Type B pancreatic cell (in vitro differentiated cells): ENCODE results near the gene WDR19. TPM values are rescaled to one million over a fixed set of nuclear protein-coding genes. Genes with fewer than 3 reads are reported as not detected.
"Not testable (repeated sequence)": the region's sequence is repeated elsewhere in the genome, so short reads cannot be mapped to it uniquely, and the experiment has no call there.

ENCODE experiments used
- DNase-seq: peaks from one replicate; pipeline ENCODE4 v3.0.0; 2021; ENCODE audit warnings: mixed read lengths; ENCODE audit not compliant: unreplicated experiment; ENCODE audit errors: extremely low spot score
- H3K27ac Mint-ChIP-seq: 2 replicates; pipeline ENCODE4 v1.8.0; 2021; ENCODE audit warnings: mild to moderate bottlenecking, mixed read lengths
- H3K27me3 Mint-ChIP-seq: 2 replicates; pipeline ENCODE4 v1.8.0; 2021; ENCODE audit warnings: mixed read lengths
- H3K36me3 Mint-ChIP-seq: 2 replicates; pipeline ENCODE4 v1.8.0; 2021; ENCODE audit warnings: mixed read lengths
- H3K4me1 Mint-ChIP-seq: one replicate; pipeline ENCODE4 v1.8.0; 2021; ENCODE audit warnings: mixed read lengths; ENCODE audit not compliant: unreplicated experiment
- H3K4me3 Mint-ChIP-seq: 2 replicates; pipeline ENCODE4 v1.8.0; 2021; ENCODE audit warnings: mild to moderate bottlenecking, mixed read lengths
- H3K9me3 Mint-ChIP-seq: 2 replicates; pipeline ENCODE4 v1.8.0; 2021; ENCODE audit warnings: mixed read lengths
- CTCF ChIP-seq: fragments of 200-600 bp; sonication (generic); conservative IDR thresholded peaks from 2 replicates; pipeline ENCODE4 v1.5.0; 2021; ENCODE audit warnings: antibody characterized with exemption, mild to moderate bottlenecking
- total RNA-seq: library from RNA; stranded (reverse); gene quantifications from 2 replicates; pipeline ENCODE4 v1.2.1, GENCODE V29; 2021; ENCODE audit warnings: low replicate concordance

The WDR19 gene
- total RNA-seq, 1 donor from 2014 or later, result 68.7 TPM

GRCh38 chr4:39178706-39179105 is 3.6 kb upstream of the WDR19 start:
- Mint-ChIP-seq H3K27me3 (peaks cover 12% of the 10 kb centered on the region), H3K27ac (no peak overlapping the region), H3K4me3 (no peak overlapping the region), H3K36me3 (no peaks in the 10 kb centered on the region), H3K9me3 (no peaks in the 10 kb centered on the region), H3K4me1 (no peaks in the 10 kb centered on the region)
- DNase-seq, result no peak
- no peak for TF ChIP-seq CTCF

- no peak for DNase-seq
- TF ChIP-seq CTCF, result no peak
- Mint-ChIP-seq H3K9me3 (no peaks in the 10 kb centered on the region), H3K36me3 (no peaks in the 10 kb centered on the region), H3K27me3 (peaks cover 11% of the 10 kb centered on the region), H3K27ac (no peak overlapping the region), H3K4me3 (no peak overlapping the region), H3K4me1 (no peaks in the 10 kb centered on the region)
Observed at GRCh38 chr4:39179681-39180080, 2.6 kb upstream of the WDR19 start.

- H3K36me3 Mint-ChIP-seq, H3K9me3 Mint-ChIP-seq, H3K27me3 Mint-ChIP-seq, H3K27ac Mint-ChIP-seq, DNase-seq, H3K4me3 Mint-ChIP-seq, H3K4me1 Mint-ChIP-seq: not testable (repeated sequence)
Observed at GRCh38 chr4:39180629-39181028, 1.7 kb upstream of the WDR19 start.

- DNase-seq, result no peak
- no peaks in the 10 kb centered on the region for H3K27me3 Mint-ChIP-seq
- no peak for TF ChIP-seq CTCF
- no peaks in the 10 kb centered on the region for H3K4me1 Mint-ChIP-seq
- no peak overlapping the region for H3K27ac Mint-ChIP-seq
- no peaks in the 10 kb centered on the region for H3K36me3 Mint-ChIP-seq
- no peak overlapping the region for H3K4me3 Mint-ChIP-seq
- H3K9me3 Mint-ChIP-seq, result no peaks in the 10 kb centered on the region
Observed at GRCh38 chr4:39181520-39181904, 817 bp upstream of the WDR19 start.

GRCh38 chr4:39201963-39202362 is 19.6 kb downstream of the WDR19 start:
- no peak overlapping the region for H3K4me3 Mint-ChIP-seq
- H3K27ac Mint-ChIP-seq, result no peak overlapping the region

GRCh38 chr4:39204543-39204942 is 22.2 kb downstream of the WDR19 start:
- TF ChIP-seq CTCF, result no peak
- Mint-ChIP-seq H3K4me3 (no peak overlapping the region), H3K36me3 (peaks cover 41% of the 10 kb centered on the region), H3K9me3 (no peaks in the 10 kb centered on the region), H3K27me3 (no peaks in the 10 kb centered on the region), H3K27ac (no peak overlapping the region), H3K4me1 (no peaks in the 10 kb centered on the region)
- no peak for DNase-seq

More at GRCh38 chr4:39201963-39202362, 19.6 kb downstream of the WDR19 start:
- no peak for TF ChIP-seq CTCF
- peaks cover 31% of the 10 kb centered on the region for H3K36me3 Mint-ChIP-seq
- H3K4me1 Mint-ChIP-seq, result no peaks in the 10 kb centered on the region
- no peak for DNase-seq
- no peaks in the 10 kb centered on the region for H3K9me3 Mint-ChIP-seq
- H3K27me3 Mint-ChIP-seq, result no peaks in the 10 kb centered on the region
